ENCODE data around the gene GPR137C.

DNA sequence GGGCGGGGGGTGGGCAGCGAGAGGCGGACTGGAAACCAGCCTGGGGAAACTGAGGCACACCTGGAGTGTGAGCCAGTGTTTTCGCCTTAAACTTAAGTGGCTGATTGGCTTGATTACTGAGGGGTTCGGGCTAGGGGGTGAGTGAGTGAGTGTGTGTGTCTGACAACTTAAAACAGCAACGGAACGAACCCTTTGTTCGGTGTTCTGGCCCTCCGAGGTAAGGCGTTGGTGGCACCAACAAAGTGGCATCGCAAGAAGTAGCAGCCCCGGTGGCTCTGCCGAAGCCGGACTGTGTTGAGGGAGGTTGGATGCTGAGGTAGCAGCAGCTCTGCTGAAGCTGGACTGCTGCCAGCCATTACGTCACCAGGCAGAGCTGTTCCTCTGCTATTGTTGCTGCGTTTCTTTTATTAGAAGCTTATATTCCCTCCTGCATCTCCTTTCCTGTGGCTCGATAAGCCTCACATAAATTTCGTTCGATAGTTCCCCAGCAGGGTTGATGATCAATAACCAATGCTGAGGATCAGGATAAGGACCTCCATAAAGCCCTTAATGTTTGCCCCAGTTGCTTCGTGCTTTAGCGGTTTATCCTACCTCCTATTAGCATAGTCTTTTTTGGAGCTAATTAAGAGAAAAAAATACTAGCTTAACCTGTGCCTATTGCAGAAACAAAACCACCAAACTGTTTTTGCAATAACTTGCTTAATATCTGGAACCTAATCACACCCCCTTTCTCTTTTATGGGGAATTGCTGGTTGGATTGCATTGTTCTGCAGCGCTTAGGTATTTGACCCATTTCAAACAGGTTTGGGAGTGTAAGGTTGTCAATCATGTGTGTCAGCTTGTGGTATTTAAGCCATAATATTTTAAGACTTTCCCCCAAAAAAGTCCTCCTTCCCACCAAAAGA, 1.3 kb downstream of the GPR137C start:
- TF ChIP-seq, protein P1, sequence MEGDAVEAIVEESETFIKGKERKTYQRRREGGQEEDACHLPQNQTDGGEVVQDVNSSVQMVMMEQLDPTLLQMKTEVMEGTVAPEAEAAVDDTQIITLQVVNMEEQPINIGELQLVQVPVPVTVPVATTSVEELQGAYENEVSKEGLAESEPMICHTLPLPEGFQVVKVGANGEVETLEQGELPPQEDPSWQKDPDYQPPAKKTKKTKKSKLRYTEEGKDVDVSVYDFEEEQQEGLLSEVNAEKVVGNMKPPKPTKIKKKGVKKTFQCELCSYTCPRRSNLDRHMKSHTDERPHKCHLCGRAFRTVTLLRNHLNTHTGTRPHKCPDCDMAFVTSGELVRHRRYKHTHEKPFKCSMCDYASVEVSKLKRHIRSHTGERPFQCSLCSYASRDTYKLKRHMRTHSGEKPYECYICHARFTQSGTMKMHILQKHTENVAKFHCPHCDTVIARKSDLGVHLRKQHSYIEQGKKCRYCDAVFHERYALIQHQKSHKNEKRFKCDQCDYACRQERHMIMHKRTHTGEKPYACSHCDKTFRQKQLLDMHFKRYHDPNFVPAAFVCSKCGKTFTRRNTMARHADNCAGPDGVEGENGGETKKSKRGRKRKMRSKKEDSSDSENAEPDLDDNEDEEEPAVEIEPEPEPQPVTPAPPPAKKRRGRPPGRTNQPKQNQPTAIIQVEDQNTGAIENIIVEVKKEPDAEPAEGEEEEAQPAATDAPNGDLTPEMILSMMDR (IDR thresholded peaks at IDR 0.05) = no peak
- TF ChIP-seq JUN (CRISPR knock-in tag; IDR thresholded peaks at IDR 0.05) = no peak
- TF ChIP-seq ZNF317 (CRISPR knock-in tag; IDR thresholded peaks at IDR 0.05; ENCODE audit: borderline replicate concordance, low read depth) = no peak
- TF ChIP-seq, protein P2, sequence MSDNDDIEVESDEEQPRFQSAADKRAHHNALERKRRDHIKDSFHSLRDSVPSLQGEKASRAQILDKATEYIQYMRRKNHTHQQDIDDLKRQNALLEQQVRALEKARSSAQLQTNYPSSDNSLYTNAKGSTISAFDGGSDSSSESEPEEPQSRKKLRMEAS (CRISPR knock-in tag; IDR thresholded peaks at IDR 0.05) = no peak
- TF ChIP-seq, protein P3, sequence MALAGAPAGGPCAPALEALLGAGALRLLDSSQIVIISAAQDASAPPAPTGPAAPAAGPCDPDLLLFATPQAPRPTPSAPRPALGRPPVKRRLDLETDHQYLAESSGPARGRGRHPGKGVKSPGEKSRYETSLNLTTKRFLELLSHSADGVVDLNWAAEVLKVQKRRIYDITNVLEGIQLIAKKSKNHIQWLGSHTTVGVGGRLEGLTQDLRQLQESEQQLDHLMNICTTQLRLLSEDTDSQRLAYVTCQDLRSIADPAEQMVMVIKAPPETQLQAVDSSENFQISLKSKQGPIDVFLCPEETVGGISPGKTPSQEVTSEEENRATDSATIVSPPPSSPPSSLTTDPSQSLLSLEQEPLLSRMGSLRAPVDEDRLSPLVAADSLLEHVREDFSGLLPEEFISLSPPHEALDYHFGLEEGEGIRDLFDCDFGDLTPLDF (CRISPR knock-in tag; IDR thresholded peaks at IDR 0.05) = no peak
- TF ChIP-seq IRF2 (CRISPR knock-in tag; IDR thresholded peaks at IDR 0.05; ENCODE audit: borderline replicate concordance, low read depth) = no peak
- no peak for TF ChIP-seq ZNF263 (CRISPR knock-in tag; IDR thresholded peaks at IDR 0.05; ENCODE audit: low read depth)
- TF ChIP-seq ELF4 (CRISPR knock-in tag; IDR thresholded peaks at IDR 0.05; ENCODE audit: low read depth) = no peak
- TF ChIP-seq FOXP1 (CRISPR knock-in tag; IDR thresholded peaks at IDR 0.05; ENCODE audit: borderline replicate concordance) = no peak
- no peak for TF ChIP-seq ESRRA (CRISPR knock-in tag; IDR thresholded peaks at IDR 0.05; ENCODE audit: borderline replicate concordance)
- TF ChIP-seq MYBL2 (CRISPR knock-in tag; IDR thresholded peaks at IDR 0.05) = no peak
- TF ChIP-seq CREB1 (CRISPR knock-in tag; IDR thresholded peaks at IDR 0.05) = no peak
- TF ChIP-seq NFYB (CRISPR knock-in tag; conservative IDR thresholded peaks at IDR 0.05; ENCODE audit: low read depth) = no peak
- TF ChIP-seq, protein P4, sequence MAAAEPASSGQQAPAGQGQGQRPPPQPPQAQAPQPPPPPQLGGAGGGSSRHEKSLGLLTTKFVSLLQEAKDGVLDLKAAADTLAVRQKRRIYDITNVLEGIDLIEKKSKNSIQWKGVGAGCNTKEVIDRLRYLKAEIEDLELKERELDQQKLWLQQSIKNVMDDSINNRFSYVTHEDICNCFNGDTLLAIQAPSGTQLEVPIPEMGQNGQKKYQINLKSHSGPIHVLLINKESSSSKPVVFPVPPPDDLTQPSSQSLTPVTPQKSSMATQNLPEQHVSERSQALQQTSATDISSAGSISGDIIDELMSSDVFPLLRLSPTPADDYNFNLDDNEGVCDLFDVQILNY (CRISPR knock-in tag; IDR thresholded peaks at IDR 0.05) = no peak
